Psoas muscle (tissue), 8 donors: ENCODE results near the gene PRRC2A. TPM values are rescaled to one million over a fixed set of nuclear protein-coding genes. Genes with fewer than 3 reads are reported as not detected.

Experiments
- ATAC-seq, 4 donors: fragments of 200-7000 bp; cut with Tn5 transposase; one replicate each; pipeline ENCODE4 v1.9.1; 2020; ENCODE audit warnings: moderate library complexity in 3 of 4, mild to moderate bottlenecking in 2 of 4
- DNase-seq, 2 donors: peaks; one replicate each; pipeline ENCODE4 v3.0.0-alpha.2; 2020
- H3K27ac ChIP-seq: fragments of 200-600 bp; one replicate; pipeline ENCODE4 v1.8.0; 2022
- H3K27me3 ChIP-seq, 3 donors: fragments of 200-600 bp in 1 of 3; one replicate each; pipeline versions ENCODE4 v1.6.1 to v1.8.0; 2013 to 2022; ENCODE audit warnings: low read length in 2 of 3, mild to moderate bottlenecking in 2 of 3, moderate library complexity in 1 of 3; ENCODE audit not compliant: insufficient read depth in 3 of 3
- H3K36me3 ChIP-seq, 2 donors: fragments of 200-600 bp in 1 of 2; one replicate each; pipeline versions ENCODE4 v1.6.1 to v1.8.0; 2013 to 2022; ENCODE audit warnings: low read depth in 1 of 2, mild to moderate bottlenecking in 1 of 2, moderate library complexity in 1 of 2; ENCODE audit not compliant: insufficient read depth in 1 of 2
- H3K4me1 ChIP-seq: fragments of 200-600 bp; one replicate; pipeline ENCODE4 v1.8.0; 2022
- H3K4me3 ChIP-seq: fragments of 200-600 bp; one replicate; pipeline ENCODE4 v1.8.0; 2022; ENCODE audit warnings: mild to moderate bottlenecking
- H3K9me3 ChIP-seq: fragments of 200-600 bp; one replicate; pipeline ENCODE4 v1.8.0; 2022
- CTCF ChIP-seq: fragments of 200-600 bp; IDR thresholded peaks from one replicate; pipeline ENCODE4 v1.8.0; 2022; ENCODE audit warnings: antibody characterized with exemption
- WGBS, 3 donors: extraction: QIAGEN DNeasy Blood & Tissue Kit; methylation state at CpG; one replicate each; pipeline versions ENCODE4 v1.1.6 to v1.1.7; 2013; 5-methylcytosine and 5-hydroxymethylcytosine counted together
- intact Hi-C, 2 donors: fragments of 100-400 bp; cut with DNase I; formaldehyde crosslinking; loops; one replicate each; pipeline versions ENCODE4 v1.11.0 to v1.14.2; 2022
- polyA plus RNA-seq, 3 donors: library from polyadenylated mRNA; stranded (reverse); fragments of 200-250 nt; gene quantifications; one replicate each; pipeline ENCODE4 v1.2.3, GENCODE V29; 2013
- total RNA-seq, 4 donors: library from RNA; stranded (reverse); fragmentation: NEBNext Ultra II Directional in 2 of 4; extraction: Animal tissue kit (Norgen Biotek cat#: 25700) in 2 of 4; gene quantifications; one replicate each; pipeline versions ENCODE4 v1.2.1 to v1.2.4, GENCODE V29; 2021 to 2023
- donor health status: healthy with polysubstance abuse.
- donor health status: DM: no; HTN: no; CAD: no; lungs with moderate emphysema.
- donor health status: Bipolar disorder and iron deficiency.
- donor health status: healthy.
- donor health status: DM: yes; HTN: yes; CAD: no.
- donor health status: DM: no; HTN: no; CAD: no.
- donor health status: DM: no; HTN: no; CAD: no.
- donor health status: DM: yes; HTN: yes; CAD: no.

PRRC2A gene
- total and polyA plus RNA-seq, 7 donors, result 60.2 to 119 (median 81.4) TPM

- 73 to 76% (median 74%) methylated on average over 8 of the region's 8 CpGs for WGBS, 3 donors
- H3K27ac ChIP-seq, result no peak overlapping the region
- no peaks in the 10 kb centered on the region for H3K4me1 ChIP-seq
- intact Hi-C loops, result no loop called here
- no peaks in the 10 kb centered on the region for H3K9me3 ChIP-seq
- DNase-seq, result no peak
- no peak overlapping the region for H3K4me3 ChIP-seq
- TF ChIP-seq CTCF, result no peak
- no peaks in the 10 kb centered on the region for H3K27me3 ChIP-seq
- H3K36me3 ChIP-seq, result no peaks in the 10 kb centered on the region
- ATAC-seq, result no peak
These were observed 10.8 kb upstream of the PRRC2A start for GRCh38 chr6:31609519-31610406.

- no peak for DNase-seq
- WGBS, 3 donors, result 67 to 72% (median 71%) methylated on average over 4 of the region's 4 CpGs
- TF ChIP-seq CTCF, result no peak
- H3K9me3 ChIP-seq, result no peaks in the 10 kb centered on the region
- no peaks in the 10 kb centered on the region for H3K36me3 ChIP-seq
- intact Hi-C loops, result no loop called here
- no peaks in the 10 kb centered on the region for H3K27me3 ChIP-seq
- no peaks in the 10 kb centered on the region for H3K4me1 ChIP-seq
- no peak overlapping the region for H3K4me3 ChIP-seq
- no peak for ATAC-seq
- no peak overlapping the region for H3K27ac ChIP-seq
These were observed 9.5 kb upstream of the PRRC2A start for GRCh38 chr6:31610968-31611367.

GRCh38 chr6:31614075-31614619 is 6.4 kb upstream of the PRRC2A start:
- DNase-seq (no peak), ATAC-seq (no peak)
- intact Hi-C loops, result no loop called here
- Histone ChIP-seq H3K4me3 (no peak overlapping the region), H3K36me3 (no peaks in the 10 kb centered on the region), H3K9me3 (no peaks in the 10 kb centered on the region), H3K27ac (no peak overlapping the region), H3K4me1 (no peaks in the 10 kb centered on the region), H3K27me3 (no peaks in the 10 kb centered on the region)
- no peak for TF ChIP-seq CTCF
- 75 to 89% (median 79%) methylated on average over 8 of the region's 8 CpGs for WGBS, 3 donors

- ATAC-seq, result no peak
- Histone ChIP-seq H3K4me1 (no peaks in the 10 kb centered on the region), H3K36me3 (no peaks in the 10 kb centered on the region), H3K9me3 (no peaks in the 10 kb centered on the region), H3K4me3 (peak within 1 kb of the TSS; percentile 32), H3K27ac (no peak within 1 kb of the TSS), H3K27me3 (no peaks in the 10 kb centered on the region)
- intact Hi-C loops, result loop anchor here in 1 of 2 donors (5.0 kb wide), 1 partner anchor 68 kb away; the partner anchor contains the start of genes ATP6V1G2 and NFKBIL1
- 59 to 74% (median 59%) methylated on average over 6 of the region's 6 CpGs for WGBS, 3 donors
- TF ChIP-seq CTCF, result no peak
- no peak for DNase-seq
These were observed 5.6 kb upstream of the PRRC2A start, which contains the start of gene AIF1 for GRCh38 chr6:31614684-31615578. Gene AIF1 (plus strand): TSS chr6:31615234. CDS start chr6:31615330, 96 bp downstream.
